Measurements from ENCODE around the gene TMCC2. TPM values are rescaled to one million over a fixed set of nuclear protein-coding genes. Genes with fewer than 3 reads are reported as not detected.

TMCC2 gene
- total RNA-seq, 6 donors from 2014 or later = 1.3 to 7.2 (median 3.8) TPM

GRCh38 chr1:205260948-205261732 lies 33.4 kb downstream of the TMCC2 start:
- Histone ChIP-seq H3K9me3 (no peaks in the 10 kb centered on the region), H3K27ac (no peak overlapping the region), H3K4me3 (no peak overlapping the region), H3K27me3 (no peaks in the 10 kb centered on the region), H3K36me3 (no peaks in the 10 kb centered on the region), H3K4me1 (peaks cover 22 to 42% (median 38%) of the 10 kb centered on the region in 4 donors)
- 46 to 59% methylated on average over 8 of the region's 8 CpGs for WGBS, 2 donors
- ATAC-seq (ENCODE audit: low FRiP score in 2 of 2) (no peak), DNase-seq (peak in 1 of 2 donors; percentile 67)
- TF ChIP-seq POLR2AphosphoS5 (IDR thresholded peaks at IDR 0.05) (no peak), EP300 (IDR thresholded peaks at IDR 0.05) (no peak), CTCF (IDR thresholded peaks at IDR 0.05) (no peak), POLR2A (IDR thresholded peaks at IDR 0.05) (no peak)

- Histone ChIP-seq H3K4me1 (peaks cover 22 to 46% (median 36%) of the 10 kb centered on the region in 4 donors), H3K9me3 (no peaks in the 10 kb centered on the region), H3K36me3 (no peaks in the 10 kb centered on the region), H3K27me3 (no peaks in the 10 kb centered on the region), H3K4me3 (no peak overlapping the region), H3K27ac (peak overlapping the region in 1 of 4 donors; percentile 54)
- WGBS, 2 donors = 28 to 47% methylated on average over 5 of the region's 5 CpGs
- DNase-seq (no peak), ATAC-seq (ENCODE audit: low FRiP score in 2 of 2) (no peak)
- TF ChIP-seq EP300 (IDR thresholded peaks at IDR 0.05) = no peak
- TF ChIP-seq POLR2AphosphoS5 (IDR thresholded peaks at IDR 0.05) = no peak
- no peak for TF ChIP-seq CTCF (IDR thresholded peaks at IDR 0.05)
- no peak for TF ChIP-seq POLR2A (IDR thresholded peaks at IDR 0.05)
Measured at GRCh38 chr1:205261946-205262691, 34.4 kb downstream of the TMCC2 start.

- Histone ChIP-seq H3K27ac (peak overlapping the region in 1 of 4 donors; percentile 54), H3K4me1 (peaks cover 22 to 52% (median 40%) of the 10 kb centered on the region in 4 donors), H3K27me3 (no peaks in the 10 kb centered on the region), H3K36me3 (no peaks in the 10 kb centered on the region), H3K4me3 (no peak overlapping the region), H3K9me3 (no peaks in the 10 kb centered on the region)
- no peak for ATAC-seq (ENCODE audit: low FRiP score in 2 of 2)
- TF ChIP-seq POLR2AphosphoS5 (IDR thresholded peaks at IDR 0.05) (no peak), EP300 (IDR thresholded peaks at IDR 0.05) (no peak), CTCF (IDR thresholded peaks at IDR 0.05) (no peak), POLR2A (IDR thresholded peaks at IDR 0.05) (no peak)
- 44% methylated on average over 8 of the region's 8 CpGs for WGBS, 2 donors
- DNase-seq = no peak
Measured at GRCh38 chr1:205262731-205263171, 35.0 kb downstream of the TMCC2 start.

- no peak for TF ChIP-seq POLR2AphosphoS5 (IDR thresholded peaks at IDR 0.05)
- TF ChIP-seq POLR2A (IDR thresholded peaks at IDR 0.05) = no peak
- TF ChIP-seq EP300 (IDR thresholded peaks at IDR 0.05) = no peak
- TF ChIP-seq CTCF (IDR thresholded peaks at IDR 0.05) = no peak
- DNase-seq (no peak), ATAC-seq (ENCODE audit: low FRiP score in 2 of 2) (no peak)
- Histone ChIP-seq H3K9me3 (no peaks in the 10 kb centered on the region), H3K4me1 (peaks cover 18 to 53% (median 44%) of the 10 kb centered on the region in 4 donors), H3K27me3 (no peaks in the 10 kb centered on the region), H3K4me3 (no peak overlapping the region), H3K27ac (no peak overlapping the region), H3K36me3 (no peaks in the 10 kb centered on the region)
- 69 to 79% methylated on average over 2 of the region's 2 CpGs for WGBS, 2 donors
Measured at GRCh38 chr1:205263580-205264190, 35.9 kb downstream of the TMCC2 start.

All from upper lobe of left lung (tissue), 6 donors.